DND-41 (cell line): ENCODE measurements around the gene SYNPO.

Experiments used
- ATAC-seq: fragments of 200-7000 bp; cut with Tn5 transposase; 3 replicates; pipeline ENCODE4 v1.9.1; 2021; ENCODE audit warnings: low read depth; ENCODE audit not compliant: insufficient read depth
- DNase-seq: peaks from one replicate; pipeline ENCODE4 v3.0.0-alpha.2; 2020
- H2AFZ ChIP-seq: 2 replicates; pipeline ENCODE4 v1.6.0; 2012; ENCODE audit warnings: low read depth, low read length
- H3K27ac ChIP-seq: 2 replicates; pipeline ENCODE4 v1.5.1; 2012; ENCODE audit warnings: low read length, inconsistent platforms
- H3K27me3 ChIP-seq: fragments of 200-600 bp; sonication (generic); 2 replicates; pipeline ENCODE4 v1.6.0; 2012; ENCODE audit warnings: low read length, mild to moderate bottlenecking, inconsistent platforms; ENCODE audit not compliant: insufficient read depth, poor library complexity
- H3K36me3 ChIP-seq: 2 replicates; pipeline ENCODE4 v1.5.1; 2012; ENCODE audit warnings: low read length, inconsistent platforms; ENCODE audit not compliant: insufficient read depth
- H3K4me1 ChIP-seq: 2 replicates; pipeline ENCODE4 v1.5.1; 2012; ENCODE audit warnings: mild to moderate bottlenecking, low read length; ENCODE audit not compliant: insufficient read depth
- H3K4me2 ChIP-seq: 2 replicates; pipeline ENCODE4 v1.6.0; 2012; ENCODE audit warnings: mild to moderate bottlenecking, moderate library complexity, low read length, inconsistent platforms; ENCODE audit not compliant: insufficient read depth
- H3K4me3 ChIP-seq, 2 experiments: fragments of 200-600 bp in 1 of 2; shearing (Covaris generic) in 1 of 2; 2 replicates each; pipeline ENCODE4 v1.5.1; 2012 to 2016; ENCODE audit warnings: inconsistent platforms in 2 of 2, low read length in 2 of 2, mild to moderate bottlenecking in 2 of 2, low read depth in 1 of 2, moderate library complexity in 1 of 2
- H3K79me2 ChIP-seq: 2 replicates; pipeline ENCODE4 v1.6.0; 2012; ENCODE audit warnings: low read length, inconsistent platforms; ENCODE audit not compliant: insufficient read depth
- H3K9ac ChIP-seq: 2 replicates; pipeline ENCODE4 v1.6.0; 2012; ENCODE audit warnings: low read depth, mild to moderate bottlenecking, inconsistent platforms, low read length, moderate library complexity
- H3K9me3 ChIP-seq: 2 replicates; pipeline ENCODE4 v1.5.1; 2012; ENCODE audit warnings: low read length, moderate library complexity, mild to moderate bottlenecking, inconsistent platforms; ENCODE audit not compliant: insufficient read depth, severe bottlenecking
- H4K20me1 ChIP-seq: 2 replicates; pipeline ENCODE4 v1.6.0; 2012; ENCODE audit warnings: low read length; ENCODE audit not compliant: insufficient read depth
- CTCF ChIP-seq: IDR thresholded peaks from 2 replicates; pipeline ENCODE4 v1.5.1; 2012; ENCODE audit warnings: borderline replicate concordance, low read length, moderate library complexity, mild to moderate bottlenecking; ENCODE audit not compliant: poor library complexity, severe bottlenecking; ENCODE audit errors: extremely low read depth
- EZH2 ChIP-seq: IDR thresholded peaks from 3 replicates; pipeline ENCODE4 v1.6.1; 2012; ENCODE audit warnings: borderline replicate concordance, low read depth, mild to moderate bottlenecking, moderate library complexity, low read length, inconsistent platforms; ENCODE audit not compliant: severe bottlenecking

SYNPO gene

GRCh38 chr5:150665044-150665443, 24.6 kb downstream of the SYNPO start:
- H3K4me3 ChIP-seq = no peak overlapping the region
- H3K27me3 ChIP-seq = peaks cover 17% of the 10 kb centered on the region
- DNase-seq (no peak), ATAC-seq (no peak)
- no peak overlapping the region for H2AFZ ChIP-seq
- H4K20me1 ChIP-seq = no peaks in the 10 kb centered on the region
- no peaks in the 10 kb centered on the region for H3K79me2 ChIP-seq
- H3K27ac ChIP-seq = no peak overlapping the region
- TF ChIP-seq CTCF = no peak
- no peak for TF ChIP-seq EZH2
- H3K36me3 ChIP-seq = no peaks in the 10 kb centered on the region
- H3K9me3 ChIP-seq = no peaks in the 10 kb centered on the region
- no peak overlapping the region for H3K4me2 ChIP-seq
- H3K9ac ChIP-seq = no peak overlapping the region
- H3K4me1 ChIP-seq = no peaks in the 10 kb centered on the region

DNA sequence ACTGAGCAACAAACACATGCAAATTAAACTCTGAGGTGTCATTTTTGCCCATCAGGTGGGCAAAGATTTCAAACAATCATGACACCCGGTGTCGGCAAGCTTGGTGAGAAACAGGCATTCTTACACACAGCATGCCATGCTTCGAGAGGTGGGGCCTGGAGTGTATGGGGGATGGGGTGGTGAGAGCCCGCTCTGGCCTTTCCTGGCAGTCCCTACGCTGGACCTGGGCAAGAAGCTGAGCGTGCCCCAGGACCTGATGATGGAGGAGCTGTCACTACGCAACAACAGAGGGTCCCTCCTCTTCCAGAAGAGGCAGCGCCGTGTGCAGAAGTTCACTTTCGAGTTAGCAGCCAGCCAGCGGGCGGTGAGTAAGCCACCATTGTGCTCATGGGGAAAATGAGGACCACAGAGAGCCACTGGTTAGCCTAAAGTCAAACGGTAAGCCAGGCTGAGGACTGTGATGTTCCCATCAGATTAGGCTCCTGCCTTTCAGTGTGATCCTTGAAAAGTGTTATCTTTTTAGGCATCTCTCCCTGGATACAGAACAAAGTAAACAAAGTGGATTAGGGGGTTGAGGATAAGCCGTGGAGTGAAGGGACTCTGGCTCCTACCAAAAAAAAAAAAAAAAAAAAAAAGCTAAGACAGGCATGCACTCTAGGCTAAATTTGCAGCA, 30.0 kb downstream of the SYNPO start:
- Histone ChIP-seq H3K36me3 (no peaks in the 10 kb centered on the region), H3K79me2 (no peaks in the 10 kb centered on the region), H2AFZ (no peak overlapping the region), H3K4me3 (no peak overlapping the region), H4K20me1 (no peaks in the 10 kb centered on the region), H3K9me3 (no peaks in the 10 kb centered on the region), H3K9ac (no peak overlapping the region), H3K4me1 (peaks cover 28% of the 10 kb centered on the region), H3K27ac (no peak overlapping the region), H3K4me2 (no peak overlapping the region), H3K27me3 (peaks cover 14% of the 10 kb centered on the region)
- DNase-seq (no peak), ATAC-seq (no peak)
- TF ChIP-seq EZH2 = no peak
- TF ChIP-seq CTCF = no peak

GRCh38 chr5:150670948-150671310, 30.5 kb downstream of the SYNPO start:
- no peak for TF ChIP-seq EZH2
- TF ChIP-seq CTCF = no peak
- no peaks in the 10 kb centered on the region for H4K20me1 ChIP-seq
- no peak overlapping the region for H3K9ac ChIP-seq
- H3K4me1 ChIP-seq = peaks cover 28% of the 10 kb centered on the region
- no peaks in the 10 kb centered on the region for H3K36me3 ChIP-seq
- H3K27ac ChIP-seq = no peak overlapping the region
- peak overlapping the region; percentile 88; the same call in 1 of the 2 replicates for H3K4me2 ChIP-seq
- ATAC-seq (no peak), DNase-seq (no peak)
- H3K27me3 ChIP-seq = peaks cover 14% of the 10 kb centered on the region
- 0 out of 2 replicates have a peak overlapping the region, but pooled peaks have one; percentile 91 for H2AFZ ChIP-seq
- H3K4me3 ChIP-seq = no peak overlapping the region; a peak in 1 of 4 replicates
- no peaks in the 10 kb centered on the region for H3K9me3 ChIP-seq
- no peaks in the 10 kb centered on the region for H3K79me2 ChIP-seq
